Parathyroid adenoma (tissue), 2 donors: ENCODE data around the gene HTR2C.
A peak's percentile ranks its signal among the peaks of the same experiment; 100 is the strongest.

Experiments
- H2AFZ ChIP-seq: fragments of 300-600 bp; sonication (generic); one replicate; pipeline ENCODE4 v1.7.0; 2017; ENCODE audit warnings: antibody characterized with exemption, mild to moderate bottlenecking
- H3K27ac ChIP-seq: fragments of 300-600 bp; sonication (generic); one replicate; pipeline ENCODE4 v1.7.0; 2017
- H3K27me3 ChIP-seq: fragments of 300-600 bp; sonication (generic); one replicate; pipeline ENCODE4 v1.7.0; 2017; ENCODE audit warnings: low read length; ENCODE audit not compliant: control insufficient read depth, insufficient read depth
- H3K36me3 ChIP-seq: fragments of 300-600 bp; sonication (generic); one replicate; pipeline ENCODE4 v1.7.0; 2017; ENCODE audit warnings: low read length; ENCODE audit not compliant: control insufficient read depth, insufficient read depth
- H3K4me1 ChIP-seq: fragments of 300-600 bp; sonication (generic); one replicate; pipeline ENCODE4 v1.7.0; 2017; ENCODE audit warnings: control low read depth
- H3K4me2 ChIP-seq: fragments of 300-600 bp; sonication (generic); one replicate; pipeline ENCODE4 v1.7.0; 2017; ENCODE audit warnings: low read length
- H3K4me3 ChIP-seq: fragments of 300-600 bp; sonication (generic); one replicate; pipeline ENCODE4 v1.7.0; 2017; ENCODE audit warnings: low read depth, low read length
- H3K79me2 ChIP-seq: fragments of 300-600 bp; sonication (generic); one replicate; pipeline ENCODE4 v1.7.0; 2017; ENCODE audit warnings: control low read depth
- H3K9ac ChIP-seq: fragments of 300-600 bp; sonication (generic); one replicate; pipeline ENCODE4 v1.7.0; 2017; ENCODE audit warnings: mild to moderate bottlenecking
- H3K9me3 ChIP-seq: fragments of 300-600 bp; sonication (generic); one replicate; pipeline ENCODE4 v1.7.0; 2017; ENCODE audit warnings: low read length; ENCODE audit not compliant: control insufficient read depth
- TF ChIP-seq, protein P1 (sequence below): fragments of 300-600 bp; sonication (generic); IDR thresholded peaks from one replicate; pipeline ENCODE4 v1.7.0; 2017; ENCODE audit warnings: antibody characterized with exemption, mild to moderate bottlenecking
- donor health status: primary hyperparathyroidism.

Gene HTR2C

DNA sequence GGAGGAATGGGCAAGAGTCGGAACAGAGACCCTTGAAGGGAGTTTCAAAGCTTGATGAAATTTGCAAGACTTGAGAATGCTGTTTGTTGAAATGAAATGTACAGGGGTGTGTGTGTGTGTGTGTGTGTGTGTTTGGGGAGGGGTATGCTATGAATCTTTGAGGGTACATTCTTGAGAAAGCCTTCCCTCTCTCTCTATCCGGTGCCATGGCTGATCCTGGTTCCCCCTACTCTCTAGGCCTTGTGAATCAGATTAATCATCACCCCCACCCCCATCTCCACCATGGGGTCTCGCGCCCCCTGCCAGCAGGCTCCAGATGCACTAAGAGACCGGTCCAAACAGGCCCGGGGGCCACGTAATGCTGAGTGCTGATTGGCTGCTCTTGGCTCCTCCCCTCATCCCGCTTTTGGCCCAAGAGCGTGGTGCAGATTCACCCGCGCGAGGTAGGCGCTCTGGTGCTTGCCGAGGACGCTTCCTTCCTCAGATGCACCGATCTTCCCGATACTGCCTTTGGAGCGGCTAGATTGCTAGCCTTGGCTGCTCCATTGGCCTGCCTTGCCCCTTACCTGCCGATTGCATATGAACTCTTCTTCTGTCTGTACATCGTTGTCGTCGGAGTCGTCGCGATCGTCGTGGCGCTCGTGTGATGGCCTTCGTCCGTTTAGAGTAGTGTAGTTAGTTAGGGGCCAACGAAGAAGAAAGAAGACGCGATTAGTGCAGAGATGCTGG, at the start of gene HTR2C:
TSS of gene HTR2C (plus strand) at position 441 of the 729 bp plus-strand sequence. CDS start 142,851 bp downstream, outside the sequence.
- no peaks in the 10 kb centered on the region for H3K9me3 ChIP-seq
- H3K4me1 ChIP-seq: no peaks in the 10 kb centered on the region
- no peak within 1 kb of the TSS for H3K4me3 ChIP-seq
- no peak within 1 kb of the TSS for H2AFZ ChIP-seq
- no peak within 1 kb of the TSS for H3K9ac ChIP-seq
- no peaks in the 10 kb centered on the region for H3K36me3 ChIP-seq
- TF ChIP-seq, protein P1, sequence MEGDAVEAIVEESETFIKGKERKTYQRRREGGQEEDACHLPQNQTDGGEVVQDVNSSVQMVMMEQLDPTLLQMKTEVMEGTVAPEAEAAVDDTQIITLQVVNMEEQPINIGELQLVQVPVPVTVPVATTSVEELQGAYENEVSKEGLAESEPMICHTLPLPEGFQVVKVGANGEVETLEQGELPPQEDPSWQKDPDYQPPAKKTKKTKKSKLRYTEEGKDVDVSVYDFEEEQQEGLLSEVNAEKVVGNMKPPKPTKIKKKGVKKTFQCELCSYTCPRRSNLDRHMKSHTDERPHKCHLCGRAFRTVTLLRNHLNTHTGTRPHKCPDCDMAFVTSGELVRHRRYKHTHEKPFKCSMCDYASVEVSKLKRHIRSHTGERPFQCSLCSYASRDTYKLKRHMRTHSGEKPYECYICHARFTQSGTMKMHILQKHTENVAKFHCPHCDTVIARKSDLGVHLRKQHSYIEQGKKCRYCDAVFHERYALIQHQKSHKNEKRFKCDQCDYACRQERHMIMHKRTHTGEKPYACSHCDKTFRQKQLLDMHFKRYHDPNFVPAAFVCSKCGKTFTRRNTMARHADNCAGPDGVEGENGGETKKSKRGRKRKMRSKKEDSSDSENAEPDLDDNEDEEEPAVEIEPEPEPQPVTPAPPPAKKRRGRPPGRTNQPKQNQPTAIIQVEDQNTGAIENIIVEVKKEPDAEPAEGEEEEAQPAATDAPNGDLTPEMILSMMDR: no peak
- H3K27me3 ChIP-seq: no peaks in the 10 kb centered on the region
- no peak within 1 kb of the TSS for H3K27ac ChIP-seq
- no peaks in the 10 kb centered on the region for H3K79me2 ChIP-seq
- peak within 1 kb of the TSS; percentile 5 for H3K4me2 ChIP-seq

DNA sequence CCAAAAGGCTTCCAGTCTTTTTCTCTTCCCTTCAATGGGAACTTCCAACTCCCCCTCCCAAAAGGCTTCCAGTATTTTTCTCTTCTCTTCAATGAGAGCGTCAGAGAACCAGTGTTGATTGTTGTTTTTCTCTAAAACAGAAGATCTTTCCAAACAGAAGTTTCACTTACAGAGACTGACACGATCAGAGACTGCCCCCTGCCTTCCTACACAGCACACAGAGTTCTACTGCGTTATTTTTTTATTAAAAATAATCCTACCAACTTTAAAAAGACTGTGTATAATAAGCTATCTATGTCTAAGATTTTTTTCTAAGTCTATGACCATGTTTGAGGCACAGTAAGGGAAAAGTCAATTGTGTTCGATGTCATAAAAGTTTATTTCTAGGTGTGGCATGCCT, 3.5 kb upstream of the HTR2C start:
- H3K27ac ChIP-seq: no peak overlapping the region
- no peaks in the 10 kb centered on the region for H3K36me3 ChIP-seq
- no peaks in the 10 kb centered on the region for H3K79me2 ChIP-seq
- no peak overlapping the region for H3K4me3 ChIP-seq
- no peak overlapping the region for H2AFZ ChIP-seq
- no peaks in the 10 kb centered on the region for H3K9me3 ChIP-seq
- no peak overlapping the region for H3K9ac ChIP-seq
- no peaks in the 10 kb centered on the region for H3K27me3 ChIP-seq
- TF ChIP-seq, protein P1: no peak
- no peak overlapping the region for H3K4me2 ChIP-seq
- no peaks in the 10 kb centered on the region for H3K4me1 ChIP-seq

DNA sequence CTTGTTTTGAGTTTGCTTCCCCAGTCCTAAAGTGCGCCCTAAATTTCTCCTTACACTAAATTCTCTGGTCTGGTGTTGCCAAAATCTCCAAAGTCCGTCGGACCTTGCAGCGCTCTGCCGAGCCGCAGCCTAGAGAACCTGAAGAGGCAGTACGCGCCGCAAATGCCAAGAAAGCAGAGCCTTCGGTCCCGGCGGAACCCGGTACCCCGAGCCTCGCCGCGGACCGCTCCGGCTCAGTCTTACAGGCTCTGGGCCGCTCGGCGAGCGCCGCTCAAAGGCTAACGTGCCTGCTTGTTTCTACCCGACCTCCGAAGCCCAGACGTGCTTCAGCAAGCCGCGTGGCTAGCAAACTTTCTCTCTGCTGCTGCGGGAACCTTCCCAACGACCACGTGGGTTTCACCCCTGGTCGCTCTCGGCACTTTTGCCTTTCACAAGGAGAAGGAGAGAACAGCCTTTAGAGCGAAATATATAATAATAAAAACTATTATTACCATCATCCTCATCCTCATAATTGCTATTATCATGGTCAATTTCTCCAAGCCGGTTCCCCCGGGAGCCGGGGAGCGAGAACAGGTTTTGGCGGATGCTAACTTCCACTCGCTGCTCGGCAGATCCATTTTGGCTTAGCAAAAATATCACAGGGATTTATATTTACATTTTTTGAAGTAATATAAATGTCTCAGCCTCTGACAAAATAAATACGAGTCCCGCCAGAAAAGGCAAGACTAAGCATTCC, 2.2 kb upstream of the HTR2C start:
- TF ChIP-seq, protein P1: no peak
- no peak overlapping the region for H3K27ac ChIP-seq
- no peak overlapping the region for H3K4me2 ChIP-seq
- no peaks in the 10 kb centered on the region for H3K79me2 ChIP-seq
- H3K9me3 ChIP-seq: no peaks in the 10 kb centered on the region
- no peak overlapping the region for H3K9ac ChIP-seq
- H3K4me1 ChIP-seq: no peaks in the 10 kb centered on the region
- H2AFZ ChIP-seq: no peak overlapping the region
- no peaks in the 10 kb centered on the region for H3K36me3 ChIP-seq
- H3K4me3 ChIP-seq: no peak overlapping the region
- H3K27me3 ChIP-seq: no peaks in the 10 kb centered on the region

DNA sequence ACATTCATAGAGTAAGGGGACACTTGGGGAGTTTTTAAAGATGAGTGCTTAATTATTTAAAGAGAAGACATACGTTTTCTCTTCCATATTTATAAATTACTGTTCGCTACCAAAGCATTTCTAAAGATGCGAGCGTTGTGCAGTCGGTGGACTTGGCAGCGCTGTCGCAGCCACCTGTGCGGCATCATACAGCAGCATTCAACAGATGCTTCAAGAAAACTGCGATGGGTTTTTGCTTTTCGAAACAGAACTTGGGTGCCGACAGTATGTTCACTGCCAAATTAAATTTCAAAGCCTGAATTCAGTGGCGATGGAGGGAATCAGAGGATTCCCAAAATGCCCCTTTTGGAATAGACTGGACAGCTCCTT, 1.6 kb upstream of the HTR2C start:
- Histone ChIP-seq H3K27me3 (no peaks in the 10 kb centered on the region), H3K79me2 (no peaks in the 10 kb centered on the region), H3K4me3 (no peak overlapping the region), H3K4me2 (no peak overlapping the region), H3K9me3 (no peaks in the 10 kb centered on the region), H3K27ac (no peak overlapping the region), H3K4me1 (no peaks in the 10 kb centered on the region), H3K36me3 (no peaks in the 10 kb centered on the region), H2AFZ (no peak overlapping the region), H3K9ac (no peak overlapping the region)
- TF ChIP-seq, protein P1: no peak
